ENCODE measurements around the gene TRIM66. TPM values are rescaled to one million over a fixed set of nuclear protein-coding genes. Genes with fewer than 3 reads are reported as not detected.

Gene TRIM66
- total RNA-seq, 1 donor from 2014 or later: 0.62 TPM

Small RNAs within 50 kb of the gene (small RNA-seq; reads per million reads assigned to genes)
- gene SNORA3A (not detected), gene SNORA3B (1.2 reads per million, percentile 77 among the genes with 10 or more reads in this experiment)

Other genes starting within 250 kb of the TRIM66 start
- 9.5 TPM for gene STK33, start 88.4 kb downstream of the TRIM66 start, total RNA-seq
- gene RPL27A, start 127 bp upstream of the TRIM66 start, total RNA-seq: 762 TPM
- gene AKIP1, start 228.5 kb upstream of the TRIM66 start, total RNA-seq: 25.7 TPM

Data from occipital lobe (tissue), 2 donors.